Colonic mucosa (tissue), 4 donors: ENCODE results near the gene GALNT14. TPM values are rescaled to one million over a fixed set of nuclear protein-coding genes. Genes with fewer than 3 reads are reported as not detected.

Experiments used
- DNase-seq: peaks from one replicate; pipeline ENCODE4 v3.0.0-alpha.2; 2020
- H3K27ac ChIP-seq: fragments of 200-600 bp; one replicate; pipeline ENCODE4 v1.8.0; 2021
- H3K27me3 ChIP-seq: fragments of 200-600 bp; one replicate; pipeline ENCODE4 v1.8.0; 2021
- H3K36me3 ChIP-seq: fragments of 200-600 bp; one replicate; pipeline ENCODE4 v1.8.0; 2021
- H3K4me1 ChIP-seq: fragments of 200-600 bp; one replicate; pipeline ENCODE4 v1.8.0; 2021; ENCODE audit warnings: mild to moderate bottlenecking
- H3K4me3 ChIP-seq: fragments of 200-600 bp; one replicate; pipeline ENCODE4 v1.8.0; 2021
- H3K9ac ChIP-seq, 2 donors: one replicate each; pipeline ENCODE4 v1.7.0; 2013; ENCODE audit warnings: control low read depth in 2 of 2, low read depth in 2 of 2, low read length in 2 of 2
- H3K9me3 ChIP-seq: fragments of 200-600 bp; one replicate; pipeline ENCODE4 v1.8.0; 2021
- CTCF ChIP-seq: fragments of 200-600 bp; IDR thresholded peaks from one replicate; pipeline ENCODE4 v1.8.0; 2022; ENCODE audit warnings: antibody characterized with exemption, mild to moderate bottlenecking
- intact Hi-C: fragments of 100-400 bp; cut with DNase I; formaldehyde crosslinking; loops from one replicate; pipeline ENCODE4 v1.14.1; 2022
- total RNA-seq, 2 donors: library from RNA; stranded (reverse); fragmentation: NEBNext Ultra II Directional in 1 of 2; extraction: Animal tissue kit (Norgen Biotek cat#: 25700) in 1 of 2; gene quantifications; one replicate each; pipeline ENCODE4 v1.2.1, GENCODE V29; 2021
- donor health status: healthy.
- donor health status: DM: no; HTN: no; CAD: no.
- donor health status: DM: no; HTN: no; CAD: no.

Gene GALNT14
- total RNA-seq, 2 donors from 2014 or later = 0.15 to 0.45 TPM

- intact Hi-C loops = no loop called here
- no peaks in the 10 kb centered on the region for H3K36me3 ChIP-seq
- DNase-seq = no peak
- no peak overlapping the region for H3K9ac ChIP-seq
- no peak overlapping the region for H3K27ac ChIP-seq
- no peak for TF ChIP-seq CTCF
- no peaks in the 10 kb centered on the region for H3K27me3 ChIP-seq
- no peak overlapping the region for H3K4me3 ChIP-seq
- H3K9me3 ChIP-seq = no peaks in the 10 kb centered on the region
- no peaks in the 10 kb centered on the region for H3K4me1 ChIP-seq
Measured at GRCh38 chr2:30975156-30975555, 163.1 kb downstream of the GALNT14 start.

GRCh38 chr2:30974554-30974953 lies 163.7 kb downstream of the GALNT14 start:
- no peak overlapping the region for H3K27ac ChIP-seq
- no peak overlapping the region for H3K9ac ChIP-seq
- H3K4me3 ChIP-seq = no peak overlapping the region
- no peaks in the 10 kb centered on the region for H3K4me1 ChIP-seq
- no peaks in the 10 kb centered on the region for H3K27me3 ChIP-seq
- H3K9me3 ChIP-seq = no peaks in the 10 kb centered on the region
- no peak for DNase-seq
- no peak for TF ChIP-seq CTCF
- no peaks in the 10 kb centered on the region for H3K36me3 ChIP-seq
- intact Hi-C loops = no loop called here

- Histone ChIP-seq H3K27me3 (no peaks in the 10 kb centered on the region), H3K4me3 (no peak overlapping the region), H3K36me3 (no peaks in the 10 kb centered on the region), H3K9ac (no peak overlapping the region), H3K9me3 (no peaks in the 10 kb centered on the region), H3K4me1 (no peaks in the 10 kb centered on the region), H3K27ac (no peak overlapping the region)
- intact Hi-C loops = no loop called here
- no peak for DNase-seq
- no peak for TF ChIP-seq CTCF
Measured at GRCh38 chr2:30974092-30974491, 164.1 kb downstream of the GALNT14 start.

GRCh38 chr2:30971231-30972025 lies 166.8 kb downstream of the GALNT14 start:
- Histone ChIP-seq H3K9ac (no peak overlapping the region), H3K9me3 (no peaks in the 10 kb centered on the region), H3K4me1 (no peaks in the 10 kb centered on the region), H3K27me3 (no peaks in the 10 kb centered on the region), H3K27ac (no peak overlapping the region), H3K36me3 (no peaks in the 10 kb centered on the region), H3K4me3 (no peak overlapping the region)
- intact Hi-C loops = no loop called here
- no peak for TF ChIP-seq CTCF
- no peak for DNase-seq

- Histone ChIP-seq H3K4me3 (no peak overlapping the region), H3K27me3 (no peaks in the 10 kb centered on the region), H3K36me3 (no peaks in the 10 kb centered on the region), H3K9me3 (no peaks in the 10 kb centered on the region), H3K9ac (no peak overlapping the region), H3K4me1 (no peaks in the 10 kb centered on the region), H3K27ac (no peak overlapping the region)
- intact Hi-C loops = no loop called here
- no peak for TF ChIP-seq CTCF
- DNase-seq = no peak
Measured at GRCh38 chr2:30968660-30969397, 169.4 kb downstream of the GALNT14 start.
